SK-N-SH treated with all-trans-retinoic acid at 6 μM for 48 hours (cell line): Measurements from ENCODE around the gene SIX5.
"Not testable (repeated sequence)": the region's sequence is repeated elsewhere in the genome, so short reads cannot be mapped to it uniquely, and the experiment has no call there.

Experiments used
- ATAC-seq: fragments of 200-7000 bp; cut with Tn5 transposase; 3 replicates; pipeline ENCODE4 v1.9.1; 2020; ENCODE audit warnings: mild to moderate bottlenecking, moderate library complexity
- ARNTL ChIP-seq: fragments of 450-650 bp; formaldehyde crosslinking; IDR thresholded peaks from 2 replicates; pipeline ENCODE4 v1.5.0; 2020; ENCODE audit warnings: low read depth, mild to moderate bottlenecking, moderate library complexity, borderline replicate concordance
- BACH2 ChIP-seq: fragments of 250-450 bp; sonication (Bioruptor Pico); IDR thresholded peaks from 2 replicates; pipeline ENCODE4 v1.9.0; 2021; ENCODE audit warnings: mild to moderate bottlenecking, borderline replicate concordance
- CREB5 ChIP-seq: fragments of 250-450 bp; sonication (Bioruptor Pico); IDR thresholded peaks from 2 replicates; pipeline ENCODE4 v1.5.1; 2020; ENCODE audit warnings: low read depth, mild to moderate bottlenecking, moderate library complexity
- CSDC2 ChIP-seq: fragments of 250-450 bp; sonication (Bioruptor Pico); IDR thresholded peaks from 2 replicates; pipeline ENCODE4 v1.5.0; 2020; ENCODE audit warnings: mild to moderate bottlenecking, moderate library complexity
- CSRNP3 ChIP-seq: fragments of 250-450 bp; sonication (Bioruptor Pico); IDR thresholded peaks from 2 replicates; pipeline ENCODE4 v1.5.1; 2021; ENCODE audit warnings: mild to moderate bottlenecking, moderate library complexity
- ESRRG ChIP-seq: fragments of 250-450 bp; sonication (Bioruptor Pico); IDR thresholded peaks from 2 replicates; pipeline ENCODE4 v1.6.1; 2021; ENCODE audit warnings: mild to moderate bottlenecking
- GLIS3 ChIP-seq: fragments of 250-450 bp; sonication (Bioruptor Pico); IDR thresholded peaks from 2 replicates; pipeline ENCODE4 v1.5.0; 2020; ENCODE audit warnings: mild to moderate bottlenecking, moderate library complexity
- ISL1 ChIP-seq: fragments of 250-450 bp; sonication (Bioruptor Pico); IDR thresholded peaks from 2 replicates; pipeline ENCODE4 v2.1.2; 2022; ENCODE audit warnings: mild to moderate bottlenecking, moderate library complexity
- OSR1 ChIP-seq: fragments of 250-450 bp; sonication (Bioruptor Pico); IDR thresholded peaks from 2 replicates; pipeline ENCODE4 v1.8.0; 2022; ENCODE audit warnings: moderate library complexity, mild to moderate bottlenecking, inconsistent platforms
- PATZ1 ChIP-seq: fragments of 250-450 bp; sonication (Bioruptor Pico); IDR thresholded peaks from 2 replicates; pipeline ENCODE4 v1.8.0; 2020; ENCODE audit warnings: mild to moderate bottlenecking, moderate library complexity, borderline replicate concordance
- RARB ChIP-seq: fragments of 250-450 bp; sonication (Bioruptor Pico); IDR thresholded peaks from 2 replicates; pipeline ENCODE4 v1.8.0; 2021; ENCODE audit warnings: mild to moderate bottlenecking, moderate library complexity
- TCF4 ChIP-seq: fragments of 250-450 bp; sonication (Bioruptor Pico); IDR thresholded peaks from 2 replicates; pipeline ENCODE4 v1.8.0; 2021; ENCODE audit warnings: mild to moderate bottlenecking, moderate library complexity, borderline replicate concordance
- TOX ChIP-seq: fragments of 250-450 bp; sonication (Bioruptor Pico); IDR thresholded peaks from 2 replicates; pipeline ENCODE4 v1.8.0; 2021; ENCODE audit warnings: mild to moderate bottlenecking, moderate library complexity, borderline replicate concordance
- ZC3H10 ChIP-seq: fragments of 250-450 bp; sonication (Bioruptor Pico); IDR thresholded peaks from 2 replicates; pipeline ENCODE4 v1.5.1; 2021; ENCODE audit warnings: mild to moderate bottlenecking, moderate library complexity
- ZFP30 ChIP-seq: fragments of 450-650 bp; formaldehyde crosslinking; IDR thresholded peaks from 2 replicates; pipeline ENCODE4 v1.5.0; 2022; ENCODE audit warnings: mild to moderate bottlenecking, moderate library complexity
- ZNF565 ChIP-seq: fragments of 450-650 bp; formaldehyde crosslinking; conservative IDR thresholded peaks from 2 replicates; pipeline ENCODE4 v1.5.0; 2020; ENCODE audit warnings: low read depth, mild to moderate bottlenecking, moderate library complexity
- ZNF70 ChIP-seq: fragments of 450-650 bp; formaldehyde crosslinking; IDR thresholded peaks from 2 replicates; pipeline ENCODE4 v1.5.0; 2020; ENCODE audit warnings: mild to moderate bottlenecking, moderate library complexity
- ZNF8 ChIP-seq: fragments of 450-650 bp; formaldehyde crosslinking; IDR thresholded peaks from 2 replicates; pipeline ENCODE4 v1.5.0; 2020; ENCODE audit warnings: mild to moderate bottlenecking, moderate library complexity
- TF ChIP-seq, protein P1 (sequence below): fragments of 250-450 bp; sonication (Bioruptor Pico); IDR thresholded peaks from 2 replicates; pipeline ENCODE4 v1.5.0; 2020; ENCODE audit warnings: mild to moderate bottlenecking, moderate library complexity

Gene SIX5

GRCh38 chr19:45757695-45758094 lies 11.4 kb downstream of the SIX5 start (continued):
- TF ChIP-seq PATZ1 (CRISPR knock-in tag) (no peak), ZFP30 (CRISPR knock-in tag) (no peak), OSR1 (CRISPR knock-in tag) (no peak), CSRNP3 (CRISPR knock-in tag) (no peak), RARB (CRISPR knock-in tag) (no peak)

- ATAC-seq = no peak
- TF ChIP-seq CSDC2 (no peak), ESRRG (CRISPR knock-in tag) (no peak), CREB5 (no peak), OSR1 (CRISPR knock-in tag) (no peak)
Observed at GRCh38 chr19:45754323-45754722, 14.7 kb downstream of the SIX5 start.

- no peak for ATAC-seq
- TF ChIP-seq ZFP30 (CRISPR knock-in tag) = no peak
- TF ChIP-seq TOX (CRISPR knock-in tag) = no peak
- TF ChIP-seq CSDC2 = no peak
- no peak for TF ChIP-seq ARNTL (CRISPR knock-in tag)
- no peak for TF ChIP-seq TCF4 (CRISPR knock-in tag)
- TF ChIP-seq GLIS3 (CRISPR knock-in tag) = no peak
- no peak for TF ChIP-seq ISL1 (CRISPR knock-in tag)
- no peak for TF ChIP-seq OSR1 (CRISPR knock-in tag)
Observed at GRCh38 chr19:45753548-45753947, 15.5 kb downstream of the SIX5 start.

GRCh38 chr19:45752639-45753038 lies 16.4 kb downstream of the SIX5 start:
- ATAC-seq = no peak
- no peak for TF ChIP-seq BACH2 (CRISPR knock-in tag)
- no peak for TF ChIP-seq ZNF70 (CRISPR knock-in tag)
- no peak for TF ChIP-seq ZNF565
- no peak for TF ChIP-seq ISL1 (CRISPR knock-in tag)
- TF ChIP-seq, protein P1, sequence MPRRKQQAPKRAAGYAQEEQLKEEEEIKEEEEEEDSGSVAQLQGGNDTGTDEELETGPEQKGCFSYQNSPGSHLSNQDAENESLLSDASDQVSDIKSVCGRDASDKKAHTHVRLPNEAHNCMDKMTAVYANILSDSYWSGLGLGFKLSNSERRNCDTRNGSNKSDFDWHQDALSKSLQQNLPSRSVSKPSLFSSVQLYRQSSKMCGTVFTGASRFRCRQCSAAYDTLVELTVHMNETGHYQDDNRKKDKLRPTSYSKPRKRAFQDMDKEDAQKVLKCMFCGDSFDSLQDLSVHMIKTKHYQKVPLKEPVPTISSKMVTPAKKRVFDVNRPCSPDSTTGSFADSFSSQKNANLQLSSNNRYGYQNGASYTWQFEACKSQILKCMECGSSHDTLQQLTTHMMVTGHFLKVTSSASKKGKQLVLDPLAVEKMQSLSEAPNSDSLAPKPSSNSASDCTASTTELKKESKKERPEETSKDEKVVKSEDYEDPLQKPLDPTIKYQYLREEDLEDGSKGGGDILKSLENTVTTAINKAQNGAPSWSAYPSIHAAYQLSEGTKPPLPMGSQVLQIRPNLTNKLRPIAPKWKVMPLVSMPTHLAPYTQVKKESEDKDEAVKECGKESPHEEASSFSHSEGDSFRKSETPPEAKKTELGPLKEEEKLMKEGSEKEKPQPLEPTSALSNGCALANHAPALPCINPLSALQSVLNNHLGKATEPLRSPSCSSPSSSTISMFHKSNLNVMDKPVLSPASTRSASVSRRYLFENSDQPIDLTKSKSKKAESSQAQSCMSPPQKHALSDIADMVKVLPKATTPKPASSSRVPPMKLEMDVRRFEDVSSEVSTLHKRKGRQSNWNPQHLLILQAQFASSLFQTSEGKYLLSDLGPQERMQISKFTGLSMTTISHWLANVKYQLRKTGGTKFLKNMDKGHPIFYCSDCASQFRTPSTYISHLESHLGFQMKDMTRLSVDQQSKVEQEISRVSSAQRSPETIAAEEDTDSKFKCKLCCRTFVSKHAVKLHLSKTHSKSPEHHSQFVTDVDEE (CRISPR knock-in tag) = no peak
- TF ChIP-seq CREB5 = no peak
- no peak for TF ChIP-seq ZC3H10 (CRISPR knock-in tag)
- no peak for TF ChIP-seq CSDC2
- no peak for TF ChIP-seq CSRNP3 (CRISPR knock-in tag)
- no peak for TF ChIP-seq ARNTL (CRISPR knock-in tag)
- TF ChIP-seq ZNF8 = no peak

DNA sequence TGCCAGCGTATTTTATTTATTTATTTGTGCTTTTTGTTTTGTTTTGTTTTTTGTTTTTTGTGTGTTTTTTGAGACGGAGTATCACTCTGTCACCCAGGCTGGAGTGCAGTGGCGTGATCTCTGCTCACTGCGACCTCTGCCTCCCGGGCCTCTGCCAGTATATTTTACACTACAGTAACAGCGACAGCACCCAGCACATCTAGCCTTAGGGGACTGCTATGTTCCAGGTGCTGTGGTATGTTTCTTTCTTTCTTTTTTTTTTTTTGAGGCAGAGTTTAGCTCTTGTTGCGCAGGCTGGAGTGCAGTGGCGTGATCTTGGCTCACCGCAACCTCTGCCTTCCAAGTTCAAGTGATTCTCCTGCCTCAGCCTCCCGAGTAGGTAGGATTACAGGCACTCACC lies 17.6 kb downstream of the SIX5 start:
- not testable (repeated sequence) for ATAC-seq
